22Rv1 (cell line): Measurements from ENCODE around the gene WSCD2.

Experiments used
- CTCF ChIP-seq: fragments of 450-650 bp; IDR thresholded peaks from 2 replicates; pipeline ENCODE4 v1.5.1; 2017; ENCODE audit warnings: mild to moderate bottlenecking
- ZFX ChIP-seq: fragments of 450-650 bp; IDR thresholded peaks from 2 replicates; pipeline ENCODE4 v1.6.1; 2017; ENCODE audit warnings: antibody characterized with exemption, borderline replicate concordance

DNA sequence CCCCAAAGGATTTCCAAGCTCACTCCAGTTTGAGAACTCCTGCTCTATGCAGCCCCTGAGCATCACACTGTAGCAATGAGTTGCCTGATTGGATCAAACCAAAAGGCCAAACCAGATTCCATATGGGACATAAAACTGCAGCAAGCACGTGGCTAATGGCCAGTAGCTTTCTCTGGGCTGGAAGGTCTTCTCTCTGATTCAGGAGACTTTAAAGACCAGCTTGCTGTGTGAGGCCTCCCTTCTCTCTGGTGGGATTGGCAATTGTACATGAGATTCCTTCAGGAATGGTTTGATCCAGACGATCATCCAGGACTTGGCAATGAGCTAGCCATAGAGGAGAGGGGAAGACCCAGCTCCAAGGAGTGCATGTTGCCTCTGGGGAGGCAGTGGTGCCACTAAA, 50.2 kb downstream of the WSCD2 start:
- TF ChIP-seq CTCF (no peak), ZFX (no peak)
